Renal pelvis (tissue), 4 donors: ENCODE measurements around the gene RCOR2. TPM values are rescaled to one million over a fixed set of nuclear protein-coding genes. Genes with fewer than 3 reads are reported as not detected.

Experiments
- DNase-seq: peaks from one replicate; pipeline ENCODE4 v3.0.0-alpha.2; 2013
- polyA plus RNA-seq, 3 donors: library from polyadenylated mRNA; unstranded; fragments of 120-200 nt; gene quantifications; one replicate each; pipeline ENCODE4 v1.2.1, GENCODE V29; 2013; ENCODE audit not compliant: insufficient read length in 3 of 3

RCOR2 gene
- polyA plus RNA-seq, 3 donors, result 11.4 to 16.8 (median 15.4) TPM

- DNase-seq, result no peak
Measured at GRCh38 chr11:63931045-63931444, 14.1 kb upstream of the RCOR2 start.

- DNase-seq, result no peak
Measured at GRCh38 chr11:63929616-63930015, 12.7 kb upstream of the RCOR2 start.

GRCh38 chr11:63923319-63923718 lies 6.4 kb upstream of the RCOR2 start:
- DNase-seq, result no peak

- DNase-seq, result no peak
Measured at GRCh38 chr11:63922673-63923192, 5.8 kb upstream of the RCOR2 start.

GRCh38 chr11:63920939-63921417 lies 4.0 kb upstream of the RCOR2 start:
- no peak for DNase-seq

GRCh38 chr11:63920126-63920938 lies 3.4 kb upstream of the RCOR2 start:
- DNase-seq, result no peak

- no peak for DNase-seq
Measured at GRCh38 chr11:63919267-63920125, 2.5 kb upstream of the RCOR2 start.

- DNase-seq, result no peak
Measured at GRCh38 chr11:63918507-63919191, 1.7 kb upstream of the RCOR2 start.

- DNase-seq, result no peak
Measured at GRCh38 chr11:63917692-63918506, 935 bp upstream of the RCOR2 start.

GRCh38 chr11:63915961-63916836 lies 765 bp downstream of the RCOR2 start:
- DNase-seq, result no peak

GRCh38 chr11:63914896-63915691 lies 1.9 kb downstream of the RCOR2 start:
- no peak for DNase-seq

- no peak for DNase-seq
Measured at GRCh38 chr11:63913866-63914830, 2.8 kb downstream of the RCOR2 start.

- no peak for DNase-seq
Measured at GRCh38 chr11:63912678-63913077, 4.3 kb downstream of the RCOR2 start.

GRCh38 chr11:63911876-63912275 lies 5.1 kb downstream of the RCOR2 start:
- no peak for DNase-seq

- DNase-seq, result no peak
Measured at GRCh38 chr11:63911440-63911839, 5.5 kb downstream of the RCOR2 start.

GRCh38 chr11:63910675-63911074 lies 6.3 kb downstream of the RCOR2 start:
- DNase-seq, result no peak

GRCh38 chr11:63909591-63910506 lies 7.1 kb downstream of the RCOR2 start:
- DNase-seq, result no peak
